Activated naive CD4-positive, alpha-beta T cell treated with anti-CD3 and anti-CD28 coated beads, Interleukin-2, amount 50 U/mL, for 16 hours (primary cell): ENCODE data around the gene EN2.
"Not testable (repeated sequence)": the region's sequence is repeated elsewhere in the genome, so short reads cannot be mapped to it uniquely, and the experiment has no call there.

Experiments used
- DNase-seq: peaks from one replicate; pipeline ENCODE4 v3.0.0-alpha.2; 2020

Gene EN2

DNA sequence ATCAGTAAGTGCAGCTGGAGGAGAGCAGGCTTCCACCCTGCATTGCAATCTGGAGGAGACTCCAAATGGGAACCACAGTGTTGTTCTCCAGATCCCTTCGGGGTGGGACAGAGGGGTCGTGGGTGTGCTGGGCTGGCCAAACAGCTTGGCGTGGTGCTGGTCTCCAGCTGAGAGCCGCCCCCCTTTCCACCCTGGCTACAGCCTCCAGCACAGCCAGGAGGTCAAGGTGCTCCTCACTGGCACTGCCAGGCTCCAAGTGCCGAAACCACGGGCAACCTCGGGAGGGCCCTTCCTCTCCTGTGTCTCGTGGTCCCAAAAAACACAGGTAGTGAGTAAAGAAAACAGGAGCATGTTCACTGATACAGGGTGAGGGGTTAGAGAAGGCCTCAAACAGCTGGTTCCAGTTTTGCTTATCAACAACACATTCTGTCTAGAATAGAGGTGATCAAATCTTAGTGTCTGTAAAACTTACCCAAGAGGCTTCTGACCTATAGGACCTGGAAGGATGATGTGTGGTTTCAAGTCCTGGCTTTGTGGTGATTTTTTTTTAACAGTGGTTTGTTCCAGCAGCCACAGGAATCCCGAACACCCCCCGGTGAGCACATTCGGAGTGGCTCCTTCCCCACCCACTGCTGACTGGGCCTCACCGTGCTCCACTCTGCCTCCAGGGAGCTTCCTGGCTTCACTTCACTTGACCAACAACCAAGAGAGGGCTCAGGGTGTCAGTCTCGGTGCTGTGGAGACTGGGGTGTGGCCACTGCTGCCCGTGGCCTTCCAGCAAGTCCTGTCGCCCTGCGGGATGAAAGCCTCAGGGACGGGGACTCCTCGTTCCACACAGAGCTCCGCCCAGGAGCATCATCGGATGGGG, 31.2 kb upstream of the EN2 start:
- no peak for DNase-seq

- no peak for DNase-seq
Observed at GRCh38 chr7:155427411-155428038, 30.4 kb upstream of the EN2 start.

- DNase-seq: no peak
Observed at GRCh38 chr7:155428171-155428834, 29.6 kb upstream of the EN2 start.

DNA sequence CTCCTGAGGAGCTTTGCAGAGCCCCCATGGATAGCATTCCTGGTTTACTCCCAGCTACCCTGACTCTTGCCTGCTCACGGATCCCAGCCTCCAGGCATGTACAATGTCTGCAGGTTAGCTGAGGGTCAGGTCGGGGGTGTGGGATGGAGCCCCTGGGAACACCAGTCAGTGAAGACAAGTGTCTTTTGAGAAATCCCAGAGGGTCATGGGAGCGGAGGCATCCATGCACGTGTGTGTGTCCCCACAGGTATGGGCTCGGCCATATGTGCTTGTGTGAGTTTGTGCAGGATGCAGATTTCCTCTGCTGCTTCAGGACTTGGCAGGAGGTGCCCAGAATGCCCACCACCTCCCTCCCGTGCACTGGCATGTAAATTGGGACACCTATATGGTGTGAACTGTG, 28.3 kb upstream of the EN2 start:
- DNase-seq: no peak

GRCh38 chr7:155430606-155431005, 27.3 kb upstream of the EN2 start:
- no peak for DNase-seq

DNA sequence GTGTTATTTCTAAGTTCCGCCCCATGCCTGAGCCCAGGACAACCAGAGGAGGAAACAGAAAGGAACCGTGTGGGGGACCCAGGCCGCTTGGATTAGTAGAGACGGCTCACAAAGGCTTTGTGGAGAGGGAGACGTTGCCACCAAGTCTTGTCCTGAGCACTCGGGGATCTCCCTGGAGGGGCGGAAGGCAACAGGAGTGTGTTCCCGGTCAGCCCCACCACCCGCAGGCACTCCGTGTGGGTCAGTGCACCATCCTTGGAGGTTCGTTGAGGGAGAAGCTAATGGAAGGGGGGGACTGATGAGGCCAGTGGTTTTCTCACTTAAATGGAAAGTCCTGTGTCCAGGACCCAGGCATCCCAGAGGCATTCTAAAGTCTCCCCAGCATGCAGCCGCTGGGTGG, 26.7 kb upstream of the EN2 start:
- DNase-seq: no peak

- DNase-seq: no peak
Observed at GRCh38 chr7:155431711-155432110, 26.2 kb upstream of the EN2 start.

DNA sequence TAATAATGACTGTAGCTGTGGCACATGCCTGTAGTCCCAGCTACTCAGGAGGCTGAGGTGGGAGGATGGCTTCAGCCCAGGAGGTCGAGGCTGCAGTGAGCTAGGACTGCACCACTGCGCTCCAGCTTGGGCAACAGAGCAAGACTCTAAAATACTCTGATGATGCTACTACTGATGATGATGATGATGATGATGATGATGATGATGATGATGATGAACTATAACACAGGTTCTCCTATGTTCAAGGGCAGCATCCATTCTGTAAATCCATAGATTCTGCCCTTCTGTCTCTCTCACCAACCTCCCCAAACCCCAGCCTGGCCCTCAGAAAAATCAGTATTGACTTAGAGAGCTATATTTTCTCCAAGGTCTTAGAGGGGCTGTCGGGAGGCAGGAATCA, 22.8 kb upstream of the EN2 start:
- no peak for DNase-seq

- no peak for DNase-seq
Observed at GRCh38 chr7:155437836-155438235, 20.1 kb upstream of the EN2 start.

DNA sequence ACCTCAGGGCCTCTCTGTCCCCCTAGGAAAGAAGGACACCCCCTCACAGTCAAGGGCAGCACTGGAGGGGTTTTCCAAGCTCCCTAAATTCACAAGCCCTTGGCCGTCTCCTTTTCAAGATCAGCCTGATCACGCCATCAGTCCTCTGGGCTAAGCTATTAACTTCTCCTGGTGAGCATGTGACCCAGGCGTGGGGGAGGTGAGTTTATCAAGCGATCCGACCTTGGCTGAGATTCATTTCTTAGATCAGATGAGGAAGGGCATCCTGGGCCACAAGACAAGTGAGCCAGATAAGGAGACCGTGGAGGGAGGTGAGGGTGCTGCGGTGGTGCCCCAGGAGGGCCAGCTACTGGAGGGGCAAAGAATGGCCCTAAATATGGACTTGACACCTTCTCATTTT, 19.2 kb upstream of the EN2 start:
- no peak for DNase-seq

GRCh38 chr7:155439311-155440017, 18.5 kb upstream of the EN2 start:
- DNase-seq: no peak

DNA sequence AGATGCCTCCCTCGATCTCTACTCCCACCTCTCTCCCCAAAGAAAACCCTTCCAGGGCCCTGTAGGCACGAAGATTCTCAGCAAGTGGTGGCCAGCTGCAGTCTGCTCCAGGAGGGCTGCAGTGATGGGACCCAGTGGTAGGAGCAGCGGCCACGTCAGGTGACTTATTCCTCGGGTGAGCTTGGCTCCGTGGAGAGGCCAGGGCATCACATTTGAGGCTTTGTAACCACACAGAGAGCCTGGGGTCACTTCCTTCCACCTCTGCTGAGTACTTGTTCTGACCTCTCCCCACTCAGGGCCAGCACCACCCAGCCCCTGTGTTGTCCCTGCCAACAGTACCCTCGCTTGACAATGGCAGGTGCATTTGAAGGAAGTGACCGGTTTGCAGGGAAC, 17.9 kb upstream of the EN2 start:
- DNase-seq: no peak

- no peak for DNase-seq
Observed at GRCh38 chr7:155441856-155442255, 16.1 kb upstream of the EN2 start.

DNA sequence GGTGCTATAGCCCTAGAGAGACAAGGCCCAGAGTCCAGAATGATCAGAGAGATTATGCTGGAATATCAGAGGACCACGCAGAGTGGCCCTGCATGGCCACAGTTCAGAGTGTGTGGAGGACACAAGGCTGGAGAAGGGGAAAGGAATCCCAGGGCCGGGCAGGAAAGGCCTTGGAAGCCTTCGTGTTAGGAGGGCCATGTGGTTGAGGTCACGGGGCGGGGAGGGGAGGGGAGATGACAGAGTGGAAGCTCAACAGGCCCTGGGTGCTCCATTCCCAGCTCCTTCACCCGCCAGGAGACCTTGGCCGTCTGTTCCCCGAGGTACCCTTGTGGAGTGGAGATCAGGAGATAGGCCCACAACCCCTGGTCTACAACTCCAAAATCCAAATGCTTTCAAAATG, 13.2 kb upstream of the EN2 start:
- no peak for DNase-seq

DNA sequence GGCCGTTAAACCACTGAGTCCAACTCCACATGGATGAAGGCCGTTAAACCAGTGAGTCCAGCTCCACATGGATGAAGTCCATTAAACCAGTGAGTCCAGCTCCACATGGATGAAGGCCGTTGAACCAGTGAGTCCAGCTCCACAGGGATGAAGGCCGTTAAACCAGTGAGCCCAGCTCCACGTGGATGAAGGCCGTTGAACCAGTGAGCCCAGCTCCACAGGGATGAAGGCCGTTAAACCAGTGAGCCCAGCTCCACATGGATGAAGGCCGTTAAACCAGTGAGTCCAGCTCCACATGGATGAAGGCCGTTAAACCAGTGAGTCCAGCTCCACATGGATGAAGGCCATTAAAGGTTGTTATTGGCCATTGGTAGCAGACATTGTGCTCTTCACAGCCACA, 12.3 kb upstream of the EN2 start:
- DNase-seq: not testable (repeated sequence)

DNA sequence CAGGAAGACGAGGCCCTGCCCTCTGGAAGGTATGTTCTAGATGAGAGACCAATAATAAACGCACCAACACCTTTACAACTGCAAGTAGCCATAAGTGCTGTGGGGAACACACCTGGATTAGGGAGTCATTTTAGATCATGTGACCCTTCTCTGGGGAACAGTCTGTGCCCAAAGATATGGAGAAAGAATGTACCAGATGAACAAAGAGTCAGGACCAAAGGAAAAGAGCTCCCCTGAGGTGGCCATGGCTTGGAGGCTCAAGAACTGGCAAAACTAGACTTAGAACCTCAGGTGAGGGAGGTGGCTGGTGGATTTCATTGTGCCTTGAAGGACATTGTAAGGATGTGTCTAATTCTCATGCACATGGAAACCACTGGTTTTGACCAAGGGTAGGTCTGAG, 10.3 kb upstream of the EN2 start:
- DNase-seq: no peak

GRCh38 chr7:155448632-155449007, 9.3 kb upstream of the EN2 start:
- no peak for DNase-seq

- DNase-seq: no peak
Observed at GRCh38 chr7:155449008-155449868, 8.7 kb upstream of the EN2 start.

DNA sequence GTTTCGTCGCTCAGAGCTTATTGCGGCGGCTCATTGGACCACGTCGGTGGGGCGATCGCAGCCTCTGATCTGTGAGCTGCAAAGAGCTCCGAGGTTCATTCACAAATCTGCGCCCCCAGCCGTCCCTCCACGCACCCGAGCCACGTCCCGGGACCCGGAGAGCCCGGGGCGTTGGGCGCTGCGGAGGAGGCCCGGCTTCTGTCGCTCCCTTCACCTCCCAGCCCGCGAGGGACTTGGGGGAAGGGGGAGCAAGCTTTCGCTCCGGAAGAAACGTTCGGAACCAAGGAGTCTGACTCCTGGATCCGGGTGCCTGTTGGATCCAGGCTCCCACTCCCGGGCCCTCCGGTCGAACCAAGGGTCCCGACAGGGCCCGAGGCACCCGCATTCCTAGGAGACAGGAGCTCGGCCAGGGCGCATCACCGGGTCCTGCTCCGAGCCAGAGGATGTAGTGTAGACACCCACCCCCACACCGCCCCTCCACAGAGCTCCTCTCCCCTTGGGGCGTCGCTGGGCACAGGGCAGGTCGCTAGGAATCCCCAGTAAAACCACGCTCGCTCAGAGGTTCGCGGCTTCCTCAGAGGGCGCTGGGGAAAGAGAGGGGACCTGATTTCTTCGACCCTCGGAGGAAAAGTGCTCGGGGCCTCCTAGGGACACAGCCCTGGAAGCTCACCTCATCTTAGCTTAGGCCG, 7.9 kb upstream of the EN2 start:
- DNase-seq: no peak

GRCh38 chr7:155450558-155450969, 7.4 kb upstream of the EN2 start:
- DNase-seq: no peak

GRCh38 chr7:155450970-155451801, 6.7 kb upstream of the EN2 start:
- DNase-seq: no peak
